A375 (cell line): ENCODE results near the gene RESP18. TPM values are rescaled to one million over a fixed set of nuclear protein-coding genes. Genes with fewer than 3 reads are reported as not detected.

Experiments used
- small RNA-seq: library from RNA; depleted of rRNA; stranded (forward); fragments of <200 nt; gene quantifications from one replicate; pipeline ENCODE3, GENCODE V24; 2014
- total RNA-seq: library from RNA; depleted of rRNA; stranded (reverse); fragments of >200 nt; shearing (Covaris generic); gene quantifications from 2 replicates; pipeline ENCODE4 v1.2.3, GENCODE V29; 2014; rRNA removed

Gene RESP18
- not detected in 2 replicates for total RNA-seq

DNA sequence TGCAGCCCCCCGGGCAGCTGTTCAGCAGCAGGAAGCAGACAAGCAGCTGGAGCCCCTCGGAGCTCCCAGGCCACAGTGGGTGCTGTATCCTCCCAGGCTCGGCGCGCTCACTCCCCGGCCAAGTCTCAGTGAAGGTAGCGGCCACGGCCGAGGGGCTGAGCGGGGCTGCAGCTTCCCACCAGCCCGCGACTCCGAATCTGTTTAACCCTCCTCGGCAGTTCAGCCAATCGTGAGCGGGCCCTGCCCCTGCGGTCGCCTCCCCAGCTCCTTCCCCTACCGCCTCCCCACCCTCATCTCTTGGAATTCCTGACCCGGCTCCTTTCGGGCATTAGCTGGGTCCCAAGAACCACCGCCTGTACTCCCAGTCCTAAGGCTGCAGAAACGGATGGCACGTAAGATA, at the start of gene RESP18:
Gene RESP18, minus strand, starts transcription at position 203 of the 400 bp plus-strand sequence.

GRCh38 chr2:219309278-219309677, 23.3 kb downstream of the RESP18 start, which contains the start of gene PTPRN:
TSS of gene PTPRN (minus strand) at chr2:219309401. CDS start at chr2:219309332, 69 bp downstream.

DNA sequence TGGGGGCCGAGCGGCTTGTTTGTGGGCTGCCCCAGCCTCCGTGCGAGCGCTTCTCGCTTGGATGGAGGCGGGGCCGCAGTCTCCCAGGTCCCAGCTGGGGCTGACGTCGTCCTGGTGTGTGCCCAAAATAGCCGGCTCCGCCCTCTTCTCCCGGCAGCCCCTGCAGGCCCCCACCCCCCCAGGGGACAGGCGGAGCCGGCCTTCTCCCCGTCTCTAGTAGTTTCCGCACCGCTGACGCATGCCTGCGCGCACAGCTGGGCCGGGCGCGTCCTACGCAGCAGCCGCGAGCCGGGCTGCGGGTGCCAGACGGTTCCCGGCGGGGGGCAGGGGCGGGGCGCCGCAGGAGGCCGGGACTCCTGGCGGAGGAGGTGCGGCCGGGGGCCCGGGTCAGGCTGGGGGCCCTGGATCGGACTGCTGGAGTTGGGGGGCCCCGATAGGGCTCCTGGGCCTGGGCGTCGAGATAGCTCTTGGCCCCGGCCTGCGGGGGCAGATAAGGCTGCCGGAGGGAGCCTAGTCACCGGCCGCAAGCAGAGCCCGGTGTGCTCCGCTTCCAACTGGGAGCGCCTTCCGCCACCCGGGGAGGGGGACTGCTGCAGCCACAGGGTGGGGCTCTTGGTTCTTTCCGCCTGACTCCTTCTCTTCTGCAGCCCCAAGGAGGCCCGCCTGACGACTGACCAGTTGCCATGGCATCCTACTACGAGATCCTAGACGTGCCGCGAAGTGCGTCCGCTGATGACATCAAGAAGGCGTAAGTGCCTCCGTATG, 53.2 kb downstream of the RESP18 start, which contains the start of gene DNAJB2:
Gene DNAJB2, plus strand, starts transcription at position 216 of the 765 bp plus-strand sequence. Its CDS starts 468 bp downstream, at position 684.

Small RNA genes within 50 kb of the gene (small RNA-seq; reads per million reads assigned to genes)
- gene AC053503.3 (not detected), gene MIR153-1 (not detected)

Other genes starting within 250 kb of the RESP18 start
- 9.2 and 12.6 TPM in 2 replicates for gene NHEJ1, start 171.9 kb downstream of the RESP18 start, total RNA-seq
- 0.19 and 0.42 TPM in 2 replicates for gene SLC23A3, start 162.7 kb downstream of the RESP18 start, total RNA-seq
- 21.7 and 25.0 TPM in 2 replicates for gene CNPPD1, start 155.8 kb downstream of the RESP18 start, total RNA-seq
- gene RETREG2, start 154.5 kb downstream of the RESP18 start, total RNA-seq = 22.8 and 23.2 TPM in 2 replicates
- 17.7 and 22.0 TPM in 2 replicates for gene ZFAND2B, start 126.0 kb downstream of the RESP18 start, total RNA-seq
- 24.7 and 25.5 TPM in 2 replicates for gene ABCB6, start 113.8 kb downstream of the RESP18 start, total RNA-seq
- gene ATG9A, start 103.1 kb downstream of the RESP18 start, total RNA-seq = 38.7 and 42.7 TPM in 2 replicates
- 33.5 and 40.4 TPM in 2 replicates for gene ANKZF1, start 102.9 kb downstream of the RESP18 start, total RNA-seq
- gene GLB1L, start 87.3 kb downstream of the RESP18 start, total RNA-seq = 10.8 and 14.0 TPM in 2 replicates
- gene STK16, start 87.3 kb downstream of the RESP18 start, total RNA-seq = 10.3 and 12.0 TPM in 2 replicates
- not detected in 2 replicates for gene TUBA4B, start 79.5 kb downstream of the RESP18 start, total RNA-seq
- gene TUBA4A, start 78.8 kb downstream of the RESP18 start, total RNA-seq = 0.11 and 0.75 TPM in 2 replicates
- gene DNAJB2, start 53.4 kb downstream of the RESP18 start, total RNA-seq = 14.3 and 22.2 TPM in 2 replicates
- 2.8 and 3.5 TPM in 2 replicates for gene PTPRN, start 23.3 kb downstream of the RESP18 start, total RNA-seq
- gene DNPEP, start 55.2 kb upstream of the RESP18 start, total RNA-seq = 33.4 and 47.8 TPM in 2 replicates
- gene DES, start 85.6 kb upstream of the RESP18 start, total RNA-seq = not detected in 2 replicates
- gene SPEG, start 102.1 kb upstream of the RESP18 start, total RNA-seq = 8.8 and 14.3 TPM in 2 replicates
- gene GMPPA, start 166.1 kb upstream of the RESP18 start, total RNA-seq = 21.9 and 27.4 TPM in 2 replicates
- gene ASIC4, start 181.7 kb upstream of the RESP18 start, total RNA-seq = 0.11 and 0.15 TPM in 2 replicates
- 106 and 121 TPM in 2 replicates for gene CHPF, start 211.1 kb upstream of the RESP18 start, total RNA-seq
- gene TMEM198, start 211.3 kb upstream of the RESP18 start, total RNA-seq = 4.2 and 4.3 TPM in 2 replicates
- 98.6 and 102 TPM in 2 replicates for gene OBSL1, start 238.8 kb upstream of the RESP18 start, total RNA-seq
- gene INHA, start 239.6 kb upstream of the RESP18 start, total RNA-seq = 0.83 and 1.7 TPM in 2 replicates